ENCODE results near the gene GBP3.
"Not testable (repeated sequence)": the region's sequence is repeated elsewhere in the genome, so short reads cannot be mapped to it uniquely, and the experiment has no call there.

Gene GBP3

DNA sequence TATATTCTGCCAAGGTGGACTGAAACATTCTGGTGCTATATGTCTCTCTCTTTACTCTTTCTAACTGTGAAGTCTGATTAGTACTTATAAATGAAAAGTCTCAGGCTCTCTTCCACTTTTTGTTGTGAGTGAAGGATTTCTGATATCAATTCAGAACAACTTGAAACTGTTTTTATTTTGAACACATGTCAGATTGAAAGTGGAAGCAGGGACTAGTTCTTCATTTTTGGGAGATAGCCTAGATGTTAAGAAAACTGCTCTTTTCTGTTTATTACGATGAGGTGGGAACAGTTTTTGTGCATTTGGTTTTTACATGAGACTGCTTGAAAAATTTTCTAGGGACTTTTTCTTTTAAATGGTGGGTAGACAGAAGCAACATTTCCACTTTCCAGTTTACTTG lies 14.5 kb upstream of the GBP3 start:
- DNase-seq, result no peak

DNA sequence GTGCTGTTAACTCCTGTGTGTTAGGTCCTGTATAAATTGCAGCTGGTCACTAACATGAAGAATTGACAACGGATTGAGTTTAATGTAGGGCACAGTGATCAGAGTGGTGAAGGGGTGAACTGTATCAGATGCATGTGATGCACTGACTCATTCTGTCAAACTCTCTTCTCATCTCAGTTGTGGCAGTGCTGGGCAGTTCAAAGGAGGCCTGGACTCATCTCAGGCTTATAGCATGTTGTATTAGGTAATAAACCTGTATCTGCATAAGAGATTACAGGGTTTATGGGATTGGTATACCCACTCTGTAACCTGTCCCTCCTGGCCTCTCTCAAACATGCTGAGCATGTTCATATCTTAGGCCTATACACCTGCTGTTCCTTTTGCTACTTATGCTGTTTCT lies 12.4 kb upstream of the GBP3 start:
- no peak for DNase-seq

DNA sequence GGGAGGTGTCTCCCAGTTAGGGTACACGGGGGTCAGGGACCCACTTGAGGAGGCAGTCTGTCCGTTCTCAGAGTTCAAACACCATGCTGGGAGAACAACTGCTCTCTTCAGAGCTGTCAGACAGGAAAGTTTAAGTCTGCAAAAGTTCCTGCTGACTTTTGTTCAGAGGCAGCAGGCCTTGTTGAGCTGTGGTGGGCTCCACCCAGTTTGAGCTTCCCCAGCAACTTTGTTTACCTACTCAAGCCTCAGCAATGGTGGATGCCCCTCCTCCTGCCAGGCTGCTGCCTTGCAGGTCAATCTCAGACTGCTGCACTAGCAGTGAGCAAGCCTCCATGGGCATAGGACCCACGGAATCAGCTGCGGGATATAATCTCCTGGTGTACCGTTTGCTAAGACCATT lies 11.3 kb upstream of the GBP3 start:
- DNase-seq, result not testable (repeated sequence)

DNA sequence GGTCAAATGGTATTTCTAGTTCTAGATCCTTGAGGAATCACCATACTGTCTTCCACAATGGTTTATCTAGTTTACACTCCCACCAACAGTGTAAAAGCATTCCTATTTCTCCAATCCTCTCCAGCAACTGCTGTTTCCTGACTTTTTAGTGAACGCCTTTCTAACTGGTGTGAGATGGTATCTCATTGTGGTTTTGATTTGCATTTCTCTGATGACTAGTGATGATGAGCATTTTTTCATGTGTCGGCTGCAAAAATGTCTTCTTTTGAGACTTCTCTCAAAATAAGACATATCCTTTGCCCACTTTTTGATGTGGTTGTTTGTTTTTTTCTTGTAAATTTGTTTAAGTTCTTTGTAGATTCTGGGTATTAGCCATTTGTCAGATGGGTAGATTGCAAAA lies 6.4 kb upstream of the GBP3 start:
- DNase-seq, result not testable (repeated sequence)

DNA sequence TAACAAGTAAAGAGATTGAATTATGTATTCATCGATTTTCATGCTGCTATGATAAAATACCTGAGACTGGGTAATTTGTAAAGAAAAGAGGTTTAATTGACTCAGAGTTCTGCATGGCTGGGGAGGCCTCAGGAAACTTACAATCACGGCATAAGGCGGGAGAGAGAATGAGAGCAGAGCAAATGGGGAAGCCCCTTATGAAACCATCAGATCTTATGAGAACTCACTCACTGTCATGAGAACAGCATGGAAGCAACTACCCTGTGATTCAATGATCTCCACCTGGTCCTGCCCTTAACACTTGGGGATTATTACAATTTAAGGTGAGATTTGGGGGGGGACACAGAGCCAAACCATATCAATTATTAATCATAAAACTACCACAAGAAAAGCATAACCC lies 3.3 kb upstream of the GBP3 start:
- DNase-seq, result no peak

DNA sequence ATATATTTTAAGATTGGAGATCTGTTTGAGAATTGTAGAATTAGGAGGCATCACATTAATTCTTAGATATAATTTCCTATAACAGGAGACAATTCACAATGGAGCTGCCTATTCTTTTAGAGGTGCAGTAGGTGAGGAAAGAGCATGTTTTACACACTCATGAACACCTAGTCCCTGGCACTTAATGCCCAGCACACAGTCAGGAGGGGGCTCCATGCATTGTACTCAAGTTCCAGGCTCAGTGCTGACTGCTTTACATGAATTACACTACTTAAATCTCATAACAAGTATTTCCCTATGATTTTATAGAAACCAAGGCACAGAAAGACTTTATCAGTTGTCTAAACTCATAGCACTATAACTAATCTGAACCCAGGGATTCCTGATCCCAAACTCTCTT lies 360 bp upstream of the GBP3 start:
- no peak for DNase-seq

DNA sequence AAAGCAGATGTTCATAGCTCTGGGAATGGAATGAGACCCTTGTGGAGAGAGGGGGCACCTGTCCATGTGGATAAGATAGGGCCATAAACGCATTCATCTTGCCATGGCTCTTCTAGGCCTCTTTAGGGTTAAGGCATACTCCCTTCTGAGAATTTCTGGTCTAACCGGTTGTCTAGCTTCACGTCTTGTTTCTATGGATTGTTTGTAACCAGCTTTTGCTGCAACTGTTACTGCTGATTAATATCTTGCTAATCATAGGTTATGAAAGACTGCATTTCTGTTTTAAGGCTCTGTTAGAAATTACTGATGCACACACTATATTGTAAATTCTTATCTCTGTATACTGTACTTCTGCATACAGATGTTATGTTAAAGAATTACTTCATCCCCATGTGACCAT lies 4.3 kb downstream of the GBP3 start:
- not testable (repeated sequence) for DNase-seq

DNA sequence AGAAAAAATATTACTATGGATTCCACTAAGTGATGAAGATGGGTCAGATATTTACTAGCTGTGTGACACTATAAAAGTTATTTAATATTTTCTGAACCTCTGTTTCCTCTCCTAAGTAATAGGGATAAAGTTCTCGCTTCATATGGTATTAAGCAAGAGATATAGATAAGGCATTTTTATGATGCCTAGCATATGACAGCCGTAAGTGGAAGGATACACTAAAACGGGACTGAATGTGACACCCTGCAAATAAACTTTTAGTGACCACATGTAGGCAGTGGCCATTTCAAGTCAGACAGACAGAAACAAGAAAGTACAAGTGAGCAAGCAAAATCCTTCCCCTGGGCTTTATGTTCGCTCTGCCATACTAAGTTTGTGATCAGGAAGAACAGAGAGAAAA lies 14.2 kb downstream of the GBP3 start:
- DNase-seq, result no peak

DNA sequence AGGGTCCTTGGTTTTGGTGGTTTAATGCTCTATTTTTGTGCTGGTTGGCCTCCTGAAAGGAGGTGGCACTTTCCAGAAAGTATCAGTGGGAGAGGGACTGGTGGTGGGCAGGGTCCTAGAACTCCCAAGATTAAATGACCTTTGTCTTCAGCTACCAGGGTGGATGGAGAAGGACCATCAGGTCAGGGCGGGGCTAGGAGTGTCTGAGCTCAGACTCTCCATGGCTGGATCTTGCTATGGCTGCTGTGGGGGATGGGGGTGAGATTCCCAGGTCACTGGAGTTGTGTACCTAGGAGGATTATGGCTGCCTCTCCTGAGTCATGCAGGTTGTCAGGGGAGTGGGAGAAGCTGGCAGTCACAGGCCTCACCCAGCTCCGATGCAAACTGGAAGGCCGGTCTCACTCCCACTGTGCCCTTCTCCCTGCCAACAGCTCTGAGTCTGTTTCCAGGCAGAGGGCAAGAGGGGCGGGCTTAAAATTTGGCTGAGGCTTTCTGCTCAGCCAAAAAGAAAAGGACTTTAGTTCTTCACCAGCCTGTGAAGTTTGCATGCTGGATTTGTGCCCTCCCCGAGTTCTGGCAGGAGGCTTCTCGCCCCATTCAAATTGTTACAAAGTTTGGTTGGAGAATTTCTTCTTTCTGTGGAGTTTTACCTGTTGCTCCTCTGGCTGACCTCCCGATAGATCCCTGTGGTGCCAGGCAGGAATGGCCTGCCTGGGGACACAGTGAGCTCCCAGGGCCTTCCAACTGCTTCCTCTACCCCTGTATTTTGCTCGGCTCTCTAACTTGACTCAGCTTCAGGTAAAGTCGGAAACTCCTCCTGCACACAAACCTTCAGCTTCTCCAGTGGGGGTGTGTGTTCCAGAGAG lies 17.1 kb downstream of the GBP3 start:
- DNase-seq, result no peak

DNA sequence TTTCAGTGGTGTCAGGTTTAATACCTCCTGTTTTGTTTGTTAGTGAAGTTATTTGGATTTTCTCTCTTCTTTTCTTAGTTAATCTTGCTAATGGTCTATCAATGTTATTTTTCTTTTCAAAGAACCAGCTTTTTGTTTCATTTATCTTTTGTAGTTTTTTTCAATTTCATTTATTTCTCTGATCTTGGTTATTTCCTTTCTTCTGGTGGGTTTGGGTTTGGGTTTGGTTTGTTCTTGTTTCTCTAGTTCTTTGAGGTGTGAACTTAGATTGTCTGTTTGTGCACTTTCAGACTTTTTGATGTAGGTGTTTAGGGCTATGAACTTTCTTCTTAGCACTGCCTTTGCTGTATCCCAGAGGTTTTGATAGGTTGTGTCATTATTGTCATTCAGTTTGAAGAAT lies 20.5 kb downstream of the GBP3 start:
- not testable (repeated sequence) for DNase-seq

DNA sequence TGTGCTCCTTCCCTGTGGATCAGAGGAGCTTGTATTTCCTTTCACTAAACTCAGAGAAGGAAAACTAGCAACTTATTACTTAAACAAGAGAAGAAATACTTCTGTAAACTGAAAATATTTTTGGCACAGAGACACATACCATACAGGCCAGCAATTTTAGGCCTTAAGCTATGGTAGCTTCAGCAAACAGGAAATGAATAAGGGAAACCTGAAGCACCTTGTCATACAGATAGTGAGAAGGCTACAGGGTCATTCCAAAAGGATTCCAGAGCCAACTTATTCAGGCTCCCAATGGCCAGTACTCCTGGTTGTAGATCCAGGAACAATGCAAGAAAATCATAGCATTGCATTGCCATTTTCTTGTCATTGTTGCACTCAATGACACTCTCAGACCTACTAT lies 21.2 kb downstream of the GBP3 start:
- no peak for DNase-seq

DNA sequence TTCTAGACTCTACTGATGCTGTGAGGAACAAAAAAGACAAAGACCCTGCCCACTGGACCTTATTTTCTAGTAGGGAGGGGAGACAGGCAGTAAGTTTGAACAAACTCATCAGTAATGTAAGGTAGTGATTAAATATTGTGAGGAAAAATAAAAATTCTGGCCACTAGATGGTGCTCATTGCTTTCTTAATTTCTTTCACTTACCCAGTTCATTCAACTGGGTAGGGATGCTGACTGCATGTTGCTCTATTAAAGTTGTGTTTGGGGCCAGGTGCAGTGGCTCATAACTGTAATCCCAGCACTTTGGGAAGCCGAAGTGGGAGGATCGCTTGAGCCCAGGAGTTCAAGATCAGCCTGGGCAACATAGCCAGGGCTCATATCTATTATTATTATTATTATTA lies 23.9 kb downstream of the GBP3 start:
- DNase-seq, result peak; percentile 23

DNA sequence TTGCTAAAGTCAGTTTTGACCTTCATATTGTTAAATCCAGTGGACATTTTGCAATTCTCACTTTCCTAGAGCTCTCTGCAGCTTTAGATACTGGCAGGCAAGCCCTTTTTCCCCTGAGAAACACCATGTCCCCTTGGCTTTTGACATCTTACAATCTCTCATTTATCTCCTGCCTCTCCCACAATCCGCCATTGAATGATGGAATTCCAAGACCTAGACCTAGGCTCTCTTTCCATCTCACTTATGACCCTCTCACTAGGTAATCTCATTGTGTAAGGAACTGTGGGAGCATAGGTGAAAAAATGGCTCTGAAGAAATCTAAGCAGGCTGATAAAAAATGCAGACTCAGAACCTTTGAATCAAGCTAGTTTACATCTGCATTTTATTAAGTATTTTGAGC lies 32.2 kb downstream of the GBP3 start:
- DNase-seq, result no peak

DNA sequence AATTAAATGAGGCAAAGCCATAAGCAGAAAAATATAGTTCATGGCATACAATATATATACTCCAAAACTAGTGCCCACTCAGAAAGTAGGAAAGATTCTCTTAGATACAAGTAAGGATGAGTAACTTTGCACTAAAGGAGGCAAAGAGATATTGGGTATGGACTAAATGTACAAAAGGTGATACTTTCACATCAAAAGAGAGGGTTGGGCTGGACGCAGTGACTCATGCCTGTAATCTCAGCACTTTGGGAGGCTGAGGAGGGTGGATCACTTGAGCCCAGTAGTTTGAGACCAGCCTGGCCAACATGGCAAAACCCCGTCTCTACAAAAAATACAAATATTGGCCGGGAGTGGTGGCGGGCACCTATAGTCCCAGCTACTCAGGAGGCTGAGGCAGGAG lies 37.0 kb downstream of the GBP3 start:
- DNase-seq, result no peak

DNA sequence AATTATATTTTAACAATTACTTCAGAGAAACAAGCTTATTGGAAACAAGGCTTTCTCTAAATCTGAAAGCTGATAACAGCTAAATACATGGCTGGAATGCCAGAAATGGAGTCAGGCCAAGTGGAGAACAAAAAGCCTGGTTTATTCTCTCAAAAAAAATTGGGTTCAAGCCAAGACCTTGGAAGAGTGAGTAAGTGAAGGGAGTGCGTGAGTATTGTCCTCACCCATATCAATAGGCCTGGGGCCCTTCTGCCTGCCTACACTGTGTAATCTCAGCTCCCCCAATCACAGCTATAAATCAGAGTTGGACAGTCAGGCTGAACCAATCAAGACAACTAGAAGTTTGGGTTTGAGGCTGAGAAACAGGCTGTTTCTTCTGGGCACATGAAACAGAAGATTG lies 37.6 kb downstream of the GBP3 start:
- no peak for DNase-seq

DNA sequence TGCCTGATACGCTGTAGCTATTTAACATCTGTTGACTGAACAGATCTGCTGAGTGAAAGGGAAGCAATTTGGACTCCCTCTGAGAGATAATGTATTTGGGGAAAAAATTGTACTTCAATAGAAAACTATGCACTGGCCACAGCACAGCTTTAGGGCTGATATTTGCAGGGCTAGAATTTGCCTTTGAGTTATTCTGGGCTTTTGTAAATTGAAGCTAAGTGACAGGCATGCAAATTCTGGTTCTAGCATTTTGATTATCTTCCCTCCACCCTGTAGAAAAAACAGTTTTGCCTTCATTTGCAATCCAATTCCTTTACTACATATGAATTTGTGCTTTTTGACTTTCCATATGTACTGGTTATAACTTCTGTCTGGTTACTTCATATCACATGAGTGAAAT lies 38.1 kb downstream of the GBP3 start:
- DNase-seq, result no peak

DNA sequence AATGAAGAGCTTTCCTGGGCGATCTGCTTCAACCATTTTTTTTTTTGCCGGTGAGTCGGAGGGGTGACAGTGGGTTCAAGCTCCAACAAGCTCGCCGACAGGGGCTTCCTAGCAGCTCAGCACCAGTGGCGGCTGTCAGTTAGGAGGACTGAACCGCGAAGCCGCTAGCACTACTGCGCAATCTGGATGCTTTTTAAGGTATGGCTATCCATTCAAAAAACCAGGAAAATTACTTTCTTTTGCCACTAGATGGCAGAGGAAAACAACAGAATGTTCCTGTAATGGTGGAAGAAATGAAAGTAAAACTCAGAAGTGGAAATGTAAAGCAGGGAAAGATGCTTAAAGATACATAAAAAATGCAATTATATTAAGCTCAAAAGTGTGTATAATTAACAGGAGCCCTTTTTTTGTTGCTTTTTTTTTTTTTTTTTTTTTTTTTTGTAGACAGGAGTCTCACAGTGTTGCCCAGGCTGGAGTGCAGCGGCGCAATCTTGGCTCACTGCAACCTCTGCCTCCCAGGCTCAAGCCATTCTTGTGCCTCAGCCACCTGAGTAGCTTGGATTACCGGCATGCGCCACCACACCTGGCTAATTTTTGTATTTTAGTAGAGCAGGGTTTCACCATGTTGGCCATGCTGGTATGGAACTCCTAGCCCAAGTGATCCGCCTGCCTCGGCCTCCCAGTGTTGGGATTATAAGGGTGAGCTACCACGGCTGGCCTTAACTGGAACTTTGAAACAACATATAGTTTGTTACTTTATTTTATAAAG lies 38.7 kb downstream of the GBP3 start:
- DNase-seq, result no peak

DNA sequence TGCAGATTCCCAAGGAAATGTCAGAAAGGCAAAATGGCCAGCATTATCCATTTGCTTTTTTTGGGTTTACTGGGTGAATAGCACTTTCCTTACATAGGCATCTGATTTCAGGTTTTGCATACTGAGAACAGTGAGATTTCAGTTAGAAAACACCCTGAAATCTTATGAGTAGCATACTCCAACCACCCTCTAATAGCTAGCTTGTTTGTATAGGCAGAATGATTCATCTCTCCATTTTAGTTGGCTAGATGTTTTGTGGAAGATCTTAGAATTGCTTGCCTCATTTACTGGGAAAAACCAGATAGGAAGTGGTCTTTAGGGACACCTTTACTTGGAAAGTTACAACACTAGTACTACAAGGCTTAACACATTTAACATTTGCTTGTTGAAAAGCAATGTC lies 40.6 kb downstream of the GBP3 start:
- no peak for DNase-seq

DNA sequence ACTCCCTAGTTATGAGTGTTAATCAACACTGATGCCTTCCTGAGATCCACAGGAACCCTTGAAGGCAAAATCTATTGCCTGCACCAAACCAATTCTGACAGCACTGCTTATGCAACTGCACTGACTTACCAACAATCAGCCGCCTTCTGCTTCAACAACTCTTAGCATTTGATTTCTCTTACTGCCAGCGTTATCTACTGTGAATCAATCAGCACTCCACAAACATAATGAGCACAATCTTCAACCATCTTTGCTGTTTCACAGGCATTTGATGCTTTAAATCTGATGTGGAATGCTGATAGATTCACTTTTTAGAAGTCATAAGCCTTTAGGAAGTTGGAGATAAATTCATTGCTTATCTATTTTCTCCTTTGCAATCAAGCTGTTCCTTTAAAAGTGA lies 41.2 kb downstream of the GBP3 start:
- not testable (repeated sequence) for DNase-seq

DNA sequence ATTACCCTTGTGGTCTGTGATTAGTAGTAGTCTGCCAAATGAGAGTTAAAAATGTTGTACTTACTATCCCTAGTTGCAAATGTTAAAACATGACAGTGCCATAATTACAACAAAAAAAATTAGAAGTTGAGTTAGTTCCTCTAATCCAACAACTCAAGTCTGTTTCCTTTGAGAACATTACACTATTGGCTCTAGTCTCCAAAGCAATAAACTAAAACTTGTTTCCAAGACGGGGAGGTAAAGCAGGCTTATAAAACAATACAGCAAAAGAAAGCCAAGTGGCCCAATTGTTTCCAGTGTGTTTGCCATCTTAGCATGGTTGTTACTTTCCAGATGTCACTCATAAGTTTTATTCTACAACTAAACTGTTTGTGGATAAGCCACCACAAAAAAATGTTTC lies 41.8 kb downstream of the GBP3 start:
- DNase-seq, result no peak

DNA sequence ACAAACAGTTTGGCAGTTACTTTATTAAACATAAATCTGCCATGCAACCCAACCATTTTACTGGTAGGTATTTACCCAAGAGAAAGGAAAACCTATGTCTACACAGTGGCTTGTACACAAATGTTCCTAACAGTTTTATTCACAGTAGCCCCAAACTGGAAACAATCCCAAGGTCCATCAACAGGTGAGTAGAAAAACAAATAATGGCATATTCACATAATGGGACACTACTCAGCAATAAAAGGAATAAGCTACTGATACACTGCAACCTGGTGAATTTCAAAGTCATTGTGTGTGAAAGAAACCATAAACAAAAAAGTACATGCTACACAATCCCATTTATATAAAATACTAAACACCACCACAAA lies 42.9 kb downstream of the GBP3 start:
- no peak for DNase-seq

DNA sequence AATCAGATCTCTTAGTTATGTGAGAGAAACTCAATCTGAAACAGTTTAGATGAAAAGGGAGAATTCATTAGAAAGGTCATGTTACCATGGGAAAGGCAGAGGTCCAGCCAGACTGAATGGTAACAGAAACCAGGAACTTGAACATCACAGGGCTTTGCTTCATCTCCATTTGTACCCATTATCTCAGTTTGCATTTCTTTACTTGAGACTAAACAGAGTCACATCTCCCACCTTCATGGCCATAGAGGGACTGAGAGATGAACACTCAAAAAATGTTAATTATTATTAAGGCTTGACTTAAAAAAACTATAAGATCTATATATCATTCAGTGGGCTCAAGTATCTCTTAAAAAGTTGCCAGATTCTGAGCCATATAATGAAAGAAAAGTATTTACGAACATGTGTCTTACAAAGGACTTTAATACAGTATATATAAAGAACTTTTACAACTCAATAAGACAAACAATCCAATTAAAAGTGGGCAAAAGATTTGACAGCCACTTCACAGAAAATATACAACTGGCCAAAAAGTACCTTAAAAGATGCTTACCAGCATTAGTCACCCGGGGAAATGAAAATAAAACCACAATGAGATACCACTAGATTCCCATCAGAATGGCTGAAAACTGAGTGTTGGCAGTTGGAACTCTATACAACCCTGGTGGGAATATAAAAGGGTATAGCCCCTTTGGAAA lies 43.5 kb downstream of the GBP3 start:
- DNase-seq, result no peak

DNA sequence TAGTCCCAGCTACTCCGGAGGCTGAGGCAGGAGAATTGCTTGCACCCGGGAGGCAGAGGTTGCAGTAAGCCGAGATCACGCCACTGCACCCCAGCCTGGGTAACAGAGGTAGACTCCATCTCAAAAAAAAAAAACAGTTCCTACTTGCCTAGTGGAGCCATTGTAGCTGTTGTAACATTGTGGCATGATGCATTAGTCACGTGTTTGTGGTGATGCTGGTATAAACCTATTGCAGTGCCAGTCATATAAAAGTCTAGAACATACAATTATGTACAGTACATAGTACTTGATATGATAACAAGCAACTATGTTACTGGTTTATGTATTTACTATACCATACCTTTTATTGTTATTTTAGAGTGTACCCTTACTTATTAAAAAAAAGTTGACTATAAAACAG lies 46.4 kb downstream of the GBP3 start:
- no peak for DNase-seq

DNA sequence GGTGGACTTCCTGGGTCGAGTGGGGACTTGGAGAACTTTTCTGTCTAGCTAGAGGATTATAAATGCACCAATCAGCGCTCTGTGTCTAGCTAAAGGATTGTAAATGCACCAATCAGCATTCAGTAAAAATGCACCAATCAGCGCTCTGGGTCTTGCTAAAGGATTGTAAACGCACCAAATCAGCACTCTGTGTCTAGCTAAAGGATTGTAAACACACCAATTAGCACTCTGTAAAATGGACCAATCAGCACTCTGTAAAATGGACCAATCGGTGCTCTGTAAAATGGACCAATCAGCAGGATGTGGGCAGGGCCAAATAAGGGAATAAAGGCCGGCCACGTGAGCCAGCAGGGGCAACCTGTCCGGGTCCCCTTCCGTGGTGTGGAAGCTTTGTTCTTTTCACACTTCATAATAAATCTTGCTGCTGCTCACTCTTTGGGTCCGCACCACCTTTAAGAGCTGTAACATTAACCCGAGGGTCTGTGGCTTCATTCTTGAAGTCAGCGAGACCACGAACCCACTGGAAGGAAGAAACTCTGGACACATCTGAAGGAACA lies 48.0 kb downstream of the GBP3 start:
- DNase-seq, result not testable (repeated sequence)
